Activated CD8-positive, alpha-beta T cell treated with anti-CD3 and anti-CD28 coated beads for 36 hours (primary cell): ENCODE data around the gene C5orf46. TPM values are rescaled to one million over a fixed set of nuclear protein-coding genes. Genes with fewer than 3 reads are reported as not detected.

Experiments used
- ATAC-seq: fragments of 200-7000 bp; cut with Tn5 transposase; one replicate; pipeline ENCODE4 v1.10.0; 2021; ENCODE audit warnings: mild to moderate bottlenecking, moderate library complexity
- CTCF ChIA-PET: fragments of 350-600 bp; sonication (Branson Sonifier 250); formaldehyde crosslinking; loops from one replicate; lab custom pipeline; 2021; ENCODE audit warnings: antibody characterized with exemption; lab: Charles Lee
- POLR2A ChIA-PET: fragments of 350-600 bp; sonication (Branson Sonifier 250); formaldehyde crosslinking; loops from one replicate; lab custom pipeline; 2021; ENCODE audit warnings: antibody characterized with exemption; lab: Charles Lee
- DNase-seq: peaks from one replicate; pipeline ENCODE4 v3.0.0-alpha.2; 2020
- H3K27ac Mint-ChIP-seq: one replicate; pipeline ENCODE4 v1.8.0; 2021; ENCODE audit warnings: mild to moderate bottlenecking, mixed read lengths
- H3K27me3 Mint-ChIP-seq: one replicate; pipeline ENCODE4 v1.8.0; 2021; ENCODE audit warnings: mixed read lengths
- H3K36me3 Mint-ChIP-seq: one replicate; pipeline ENCODE4 v1.8.0; 2021; ENCODE audit warnings: low read depth, mixed read lengths
- H3K4me1 Mint-ChIP-seq: one replicate; pipeline ENCODE4 v1.8.0; 2021; ENCODE audit warnings: low read depth, mixed read lengths
- H3K4me3 Mint-ChIP-seq: one replicate; pipeline ENCODE4 v1.8.0; 2021; ENCODE audit warnings: mild to moderate bottlenecking, moderate library complexity, mixed read lengths
- H3K9me3 Mint-ChIP-seq: one replicate; pipeline ENCODE4 v1.8.0; 2021; ENCODE audit warnings: mixed read lengths
- intact Hi-C: fragments of 100-400 bp; cut with micrococcal nuclease; formaldehyde crosslinking; loops from one replicate; pipeline ENCODE4 v1.10.0; 2022
- total RNA-seq, 2 experiments: library from RNA; stranded (reverse); gene quantifications; one replicate each; pipeline ENCODE4 v1.2.3, GENCODE V29; 2021
- TF ChIP-seq, protein P1 (sequence below): fragments of 200-600 bp; IDR thresholded peaks from one replicate; pipeline ENCODE4 v1.8.0; 2022; ENCODE audit warnings: antibody characterized with exemption, mild to moderate bottlenecking

Gene C5orf46
- total RNA-seq, 2 experiments from 2014 or later, result not detected

DNA sequence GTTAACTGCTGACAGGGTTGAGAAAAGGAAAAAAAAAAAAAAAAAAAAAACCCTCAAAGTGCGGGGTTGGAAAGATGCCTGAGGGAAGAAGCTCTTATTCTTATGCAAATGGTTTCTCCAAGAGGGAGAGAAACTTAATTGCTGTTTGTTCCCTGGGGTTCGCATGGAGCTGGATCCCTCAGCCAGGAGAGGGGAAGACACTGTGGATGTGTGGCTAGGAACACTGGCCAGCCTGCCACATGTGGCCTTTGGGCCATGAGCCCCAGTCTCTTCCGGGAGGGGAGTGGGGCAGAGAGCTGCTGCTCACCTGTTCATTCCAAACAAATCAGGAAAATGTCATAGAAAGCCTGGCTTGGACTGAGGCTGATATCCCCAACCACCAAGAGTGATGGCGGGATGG lies 37.2 kb downstream of the C5orf46 start:
- no peak overlapping the region for H3K4me3 Mint-ChIP-seq
- H3K4me1 Mint-ChIP-seq, result no peaks in the 10 kb centered on the region
- no peaks in the 10 kb centered on the region for H3K9me3 Mint-ChIP-seq
- no peaks in the 10 kb centered on the region for H3K36me3 Mint-ChIP-seq
- H3K27me3 Mint-ChIP-seq, result peaks cover 2% of the 10 kb centered on the region
- ATAC-seq (no peak), DNase-seq (no peak)
- no peak overlapping the region for H3K27ac Mint-ChIP-seq
- TF ChIP-seq, protein P1, sequence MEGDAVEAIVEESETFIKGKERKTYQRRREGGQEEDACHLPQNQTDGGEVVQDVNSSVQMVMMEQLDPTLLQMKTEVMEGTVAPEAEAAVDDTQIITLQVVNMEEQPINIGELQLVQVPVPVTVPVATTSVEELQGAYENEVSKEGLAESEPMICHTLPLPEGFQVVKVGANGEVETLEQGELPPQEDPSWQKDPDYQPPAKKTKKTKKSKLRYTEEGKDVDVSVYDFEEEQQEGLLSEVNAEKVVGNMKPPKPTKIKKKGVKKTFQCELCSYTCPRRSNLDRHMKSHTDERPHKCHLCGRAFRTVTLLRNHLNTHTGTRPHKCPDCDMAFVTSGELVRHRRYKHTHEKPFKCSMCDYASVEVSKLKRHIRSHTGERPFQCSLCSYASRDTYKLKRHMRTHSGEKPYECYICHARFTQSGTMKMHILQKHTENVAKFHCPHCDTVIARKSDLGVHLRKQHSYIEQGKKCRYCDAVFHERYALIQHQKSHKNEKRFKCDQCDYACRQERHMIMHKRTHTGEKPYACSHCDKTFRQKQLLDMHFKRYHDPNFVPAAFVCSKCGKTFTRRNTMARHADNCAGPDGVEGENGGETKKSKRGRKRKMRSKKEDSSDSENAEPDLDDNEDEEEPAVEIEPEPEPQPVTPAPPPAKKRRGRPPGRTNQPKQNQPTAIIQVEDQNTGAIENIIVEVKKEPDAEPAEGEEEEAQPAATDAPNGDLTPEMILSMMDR, result no peak
- CTCF ChIA-PET, result no interaction called here
- POLR2A ChIA-PET, result no interaction called here
- intact Hi-C loops, result no loop called here

DNA sequence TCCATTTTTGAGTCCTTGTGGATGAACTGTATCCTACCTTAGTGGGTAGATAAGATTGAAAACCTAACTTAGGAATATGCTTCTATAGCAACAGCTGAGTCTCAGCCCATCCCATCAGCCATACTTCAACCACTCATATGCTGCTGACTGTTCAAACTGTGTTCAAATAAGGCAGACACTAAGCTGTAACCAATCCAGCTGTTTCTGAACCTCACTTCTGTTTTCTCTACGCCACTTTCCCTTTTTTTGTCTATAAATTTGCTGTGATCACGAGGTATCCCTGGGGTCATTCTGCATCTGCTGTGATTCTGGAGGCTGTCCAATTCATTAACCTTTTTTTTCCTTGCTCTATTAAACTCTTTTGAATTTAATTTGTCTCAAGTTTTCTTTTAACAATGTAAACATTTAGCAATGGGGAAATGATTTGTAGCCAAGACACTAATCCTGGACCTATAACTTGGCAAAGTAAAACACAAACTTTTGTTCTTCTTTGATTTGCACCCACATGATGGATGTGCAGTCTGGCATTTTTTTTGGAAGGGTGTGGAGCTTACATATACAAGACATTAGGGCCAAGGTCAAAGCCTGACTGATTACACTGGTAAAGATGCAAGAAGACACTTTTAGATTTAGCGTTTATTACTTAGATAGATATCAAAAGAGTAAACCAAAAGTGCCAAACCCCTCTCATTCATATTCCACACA lies 42.7 kb downstream of the C5orf46 start:
- H3K4me3 Mint-ChIP-seq, result no peak overlapping the region
- ChIA-PET CTCF (no interaction called here), POLR2A (no interaction called here)
- H3K9me3 Mint-ChIP-seq, result no peaks in the 10 kb centered on the region
- ATAC-seq (no peak), DNase-seq (no peak)
- TF ChIP-seq, protein P1, result no peak
- no peaks in the 10 kb centered on the region for H3K36me3 Mint-ChIP-seq
- H3K4me1 Mint-ChIP-seq, result no peaks in the 10 kb centered on the region
- peaks cover 2% of the 10 kb centered on the region for H3K27me3 Mint-ChIP-seq
- intact Hi-C loops, result no loop called here
- no peak overlapping the region for H3K27ac Mint-ChIP-seq

DNA sequence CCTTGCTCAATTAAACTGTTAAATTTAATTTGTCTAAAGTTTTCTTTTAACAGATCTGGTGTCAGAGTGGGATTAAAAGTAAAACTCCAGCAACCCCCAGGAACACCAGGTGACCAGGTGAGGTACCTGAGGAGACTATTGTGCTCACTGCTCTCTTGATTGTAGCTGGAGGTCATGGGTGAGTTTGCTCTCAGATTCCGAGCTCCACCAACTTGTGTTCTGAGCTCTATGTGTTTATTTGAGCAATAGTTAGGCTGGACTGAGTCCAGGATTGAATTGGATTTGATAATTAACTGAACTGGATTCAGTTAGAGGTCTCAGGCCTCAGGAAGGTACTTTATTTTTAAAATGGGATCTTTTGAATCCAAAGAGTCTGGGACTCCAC lies 45.7 kb downstream of the C5orf46 start:
- ChIA-PET POLR2A (no interaction called here), CTCF (interaction anchor here (0.7 to 1.2 kb wide), 2 partner anchors 10 to 234 kb away, joined by 3 read pairs; no protein-coding TSS in a partner anchor)
- no peak for ATAC-seq
- TF ChIP-seq, protein P1, result no peak
- Mint-ChIP-seq H3K4me1 (peaks cover 3% of the 10 kb centered on the region), H3K9me3 (no peaks in the 10 kb centered on the region), H3K27me3 (peaks cover 5% of the 10 kb centered on the region), H3K36me3 (no peaks in the 10 kb centered on the region), H3K4me3 (no peak overlapping the region), H3K27ac (no peak overlapping the region)
- no peak for DNase-seq
- intact Hi-C loops, result no loop called here

DNA sequence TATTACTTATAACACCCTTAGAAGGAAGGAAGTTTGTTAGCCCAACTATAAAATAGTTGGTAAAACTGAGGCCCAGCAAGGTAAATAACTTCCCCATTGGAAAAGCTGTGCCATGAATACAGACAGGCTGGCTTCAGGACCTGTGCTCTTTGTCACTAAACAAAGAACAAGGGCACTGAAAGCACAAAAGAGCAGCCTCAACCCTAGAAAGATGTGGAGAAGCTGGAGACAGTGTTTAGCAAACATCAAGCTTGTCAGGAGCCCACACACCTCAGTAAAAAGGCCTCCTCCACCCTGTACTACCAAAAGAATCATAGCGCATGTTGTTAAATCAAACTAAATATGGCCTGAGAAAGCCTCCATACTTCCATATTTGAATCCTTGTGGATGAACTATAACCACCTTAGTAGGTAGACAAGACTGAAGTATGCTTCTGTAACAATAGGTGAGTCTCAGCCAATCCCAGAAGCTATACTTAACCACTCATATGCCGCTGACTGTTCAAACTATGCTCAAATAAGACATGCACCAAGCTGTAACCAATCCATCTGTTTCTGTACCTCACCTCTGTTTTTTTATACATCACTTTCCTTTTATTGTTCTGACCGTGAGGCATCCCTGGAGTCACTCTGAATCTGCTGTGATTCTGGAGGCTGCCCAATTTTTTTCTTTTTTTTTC lies 46.2 kb downstream of the C5orf46 start:
- intact Hi-C loops, result no loop called here
- H3K36me3 Mint-ChIP-seq, result no peaks in the 10 kb centered on the region
- TF ChIP-seq, protein P1, result no peak
- H3K27ac Mint-ChIP-seq, result no peak overlapping the region
- POLR2A ChIA-PET, result no interaction called here
- CTCF ChIA-PET, result interaction anchor here (0.7 to 1.2 kb wide), 3 partner anchors 9 to 234 kb away, joined by 3 to 5 read pairs (median 3); no protein-coding TSS in a partner anchor
- no peak overlapping the region for H3K4me3 Mint-ChIP-seq
- H3K27me3 Mint-ChIP-seq, result peaks cover 5% of the 10 kb centered on the region
- no peaks in the 10 kb centered on the region for H3K9me3 Mint-ChIP-seq
- no peak for DNase-seq
- peaks cover 3% of the 10 kb centered on the region for H3K4me1 Mint-ChIP-seq
- ATAC-seq, result no peak

DNA sequence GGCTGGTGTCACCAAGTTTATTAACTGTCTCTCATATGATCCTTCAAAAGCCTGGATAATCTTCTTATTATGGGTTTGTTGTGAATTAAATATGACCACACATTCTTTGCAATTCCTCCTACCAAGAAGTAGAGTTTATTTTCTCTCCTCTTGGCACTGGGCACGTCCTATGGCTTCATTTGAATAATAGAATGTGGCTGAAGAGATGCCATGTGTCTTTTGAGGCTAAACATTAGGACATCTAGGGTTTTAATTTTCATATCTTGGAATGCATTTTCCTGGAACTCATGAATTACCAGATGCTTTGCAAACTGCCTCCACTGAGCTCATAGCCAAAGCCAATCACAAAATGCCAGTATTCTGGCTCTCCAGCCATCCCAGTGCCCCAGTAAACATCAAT lies 47.8 kb downstream of the C5orf46 start:
- ChIA-PET CTCF (interaction anchor here (0.9 to 2.3 kb wide), 14 partner anchors 13 to 872 kb away, joined by 3 to 10 read pairs (median 4); partner anchors contain the start of genes FBXO38 and SPINK1), POLR2A (no interaction called here)
- Mint-ChIP-seq H3K4me1 (peaks cover 3% of the 10 kb centered on the region), H3K4me3 (no peak overlapping the region), H3K27ac (no peak overlapping the region), H3K9me3 (no peaks in the 10 kb centered on the region), H3K27me3 (peaks cover 4% of the 10 kb centered on the region), H3K36me3 (no peaks in the 10 kb centered on the region)
- TF ChIP-seq, protein P1, result no peak
- ATAC-seq (no peak), DNase-seq (no peak)
- intact Hi-C loops, result no loop called here
